Fibroblast of peridontal ligament (primary cell): Measurements from ENCODE around the gene RAB6D.
"Not testable (repeated sequence)": the region's sequence is repeated elsewhere in the genome, so short reads cannot be mapped to it uniquely, and the experiment has no call there.

Source experiments
- DNase-seq: peaks from one replicate; pipeline ENCODE4 v3.0.0-alpha.2; 2010; ENCODE audit errors: extremely low read depth

RAB6D gene

GRCh38 chr2:131366643-131367042 lies 2.7 kb upstream of the RAB6D start:
- DNase-seq, result no peak

GRCh38 chr2:131365452-131365851 lies 1.5 kb upstream of the RAB6D start:
- no peak for DNase-seq

- not testable (repeated sequence) for DNase-seq
Observed at GRCh38 chr2:131363213-131363612, 755 bp downstream of the RAB6D start.

- DNase-seq, result not testable (repeated sequence)
Observed at GRCh38 chr2:131361773-131362172, 2.2 kb downstream of the RAB6D start.

- not testable (repeated sequence) for DNase-seq
Observed at GRCh38 chr2:131353167-131353697, 10.7 kb downstream of the RAB6D start.

GRCh38 chr2:131349021-131349420 lies 14.9 kb downstream of the RAB6D start:
- no peak for DNase-seq

- DNase-seq, result not testable (repeated sequence)
Observed at GRCh38 chr2:131347035-131347434, 16.9 kb downstream of the RAB6D start.

- not testable (repeated sequence) for DNase-seq
Observed at GRCh38 chr2:131339307-131339706, 24.7 kb downstream of the RAB6D start.

- DNase-seq, result peak; percentile 20
Observed at GRCh38 chr2:131335319-131335718, 28.6 kb downstream of the RAB6D start.

- DNase-seq, result not testable (repeated sequence)
Observed at GRCh38 chr2:131332709-131333108, 31.3 kb downstream of the RAB6D start.

GRCh38 chr2:131331000-131331399 lies 33.0 kb downstream of the RAB6D start:
- DNase-seq, result not testable (repeated sequence)

GRCh38 chr2:131322209-131322608 lies 41.8 kb downstream of the RAB6D start:
- DNase-seq, result no peak

GRCh38 chr2:131321344-131321743 lies 42.6 kb downstream of the RAB6D start:
- DNase-seq, result not testable (repeated sequence)

- DNase-seq, result not testable (repeated sequence)
Observed at GRCh38 chr2:131311001-131311400, 53.0 kb downstream of the RAB6D start.
